ENCODE measurements around the gene PDZRN3. TPM values are rescaled to one million over a fixed set of nuclear protein-coding genes. Genes with fewer than 3 reads are reported as not detected.

PDZRN3 gene
- total RNA-seq, 1 donor from 2014 or later, result 75.9 TPM

DNA sequence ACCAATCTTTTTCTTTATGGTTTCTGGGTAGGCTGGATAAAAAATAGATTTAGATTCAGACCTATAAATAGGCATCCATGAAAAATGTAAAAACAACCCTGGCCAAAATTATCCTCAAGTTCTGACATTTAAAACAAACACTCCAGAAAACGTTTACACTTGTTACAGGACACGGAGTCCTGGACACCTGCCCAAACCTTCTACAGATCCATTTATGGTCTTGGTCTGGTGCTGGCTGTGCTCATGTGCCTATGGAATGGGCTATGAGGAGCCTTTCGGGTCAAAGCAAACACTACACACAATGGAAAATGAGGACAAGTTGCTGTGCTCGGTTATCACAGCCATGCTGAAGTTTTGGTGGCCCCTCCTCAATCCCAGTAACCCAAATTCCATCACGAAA is 108.1 kb downstream of the PDZRN3 start:
- no peak for DNase-seq (ENCODE audit: extremely low spot score in 2 of 2)
- H3K4me1 ChIP-seq, result peaks cover 66% of the 10 kb centered on the region
- TF ChIP-seq POLR2A (IDR thresholded peaks at IDR 0.05) (no peak), CTCF (IDR thresholded peaks at IDR 0.05) (no peak), POLR2AphosphoS5 (IDR thresholded peaks at IDR 0.05; ENCODE audit: insufficient read depth in 1 of 2, low read depth in 1 of 2) (peak in 1 of 2 donors; percentile 62)
- H3K27ac ChIP-seq, result peak overlapping the region; percentile 49
- H3K4me3 ChIP-seq, result no peak overlapping the region
- no peaks in the 10 kb centered on the region for H3K36me3 ChIP-seq
- H3K9me3 ChIP-seq, result no peaks in the 10 kb centered on the region
- no peaks in the 10 kb centered on the region for H3K27me3 ChIP-seq
- intact Hi-C loops (cut with DNase I), result loop anchor here (10.0 kb wide), 1 partner anchor 108 kb away; the partner anchor contains the start of gene PDZRN3

DNA sequence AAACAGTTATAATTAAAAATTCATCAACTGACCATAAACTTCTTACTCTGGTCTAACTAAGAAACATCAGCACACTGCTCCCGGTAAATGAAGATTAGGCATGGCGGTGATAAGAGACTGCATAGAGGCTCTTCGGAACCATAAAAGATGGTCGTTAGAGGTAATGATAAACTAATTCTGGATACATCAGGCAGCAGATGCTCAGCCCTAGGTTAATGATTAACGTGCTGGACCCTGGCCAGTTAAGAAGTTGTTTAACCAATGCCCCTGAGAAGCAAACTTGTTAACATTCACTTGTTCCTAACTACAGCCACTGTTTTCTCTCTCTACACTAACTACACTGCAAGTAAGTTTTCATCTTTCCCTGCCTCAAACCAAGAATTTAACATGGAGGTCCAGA is 111.5 kb downstream of the PDZRN3 start:
- intact Hi-C loops (cut with DNase I), result loop anchor here (10.0 kb wide), 1 partner anchor 112 kb away; the partner anchor contains the start of gene PDZRN3

DNA sequence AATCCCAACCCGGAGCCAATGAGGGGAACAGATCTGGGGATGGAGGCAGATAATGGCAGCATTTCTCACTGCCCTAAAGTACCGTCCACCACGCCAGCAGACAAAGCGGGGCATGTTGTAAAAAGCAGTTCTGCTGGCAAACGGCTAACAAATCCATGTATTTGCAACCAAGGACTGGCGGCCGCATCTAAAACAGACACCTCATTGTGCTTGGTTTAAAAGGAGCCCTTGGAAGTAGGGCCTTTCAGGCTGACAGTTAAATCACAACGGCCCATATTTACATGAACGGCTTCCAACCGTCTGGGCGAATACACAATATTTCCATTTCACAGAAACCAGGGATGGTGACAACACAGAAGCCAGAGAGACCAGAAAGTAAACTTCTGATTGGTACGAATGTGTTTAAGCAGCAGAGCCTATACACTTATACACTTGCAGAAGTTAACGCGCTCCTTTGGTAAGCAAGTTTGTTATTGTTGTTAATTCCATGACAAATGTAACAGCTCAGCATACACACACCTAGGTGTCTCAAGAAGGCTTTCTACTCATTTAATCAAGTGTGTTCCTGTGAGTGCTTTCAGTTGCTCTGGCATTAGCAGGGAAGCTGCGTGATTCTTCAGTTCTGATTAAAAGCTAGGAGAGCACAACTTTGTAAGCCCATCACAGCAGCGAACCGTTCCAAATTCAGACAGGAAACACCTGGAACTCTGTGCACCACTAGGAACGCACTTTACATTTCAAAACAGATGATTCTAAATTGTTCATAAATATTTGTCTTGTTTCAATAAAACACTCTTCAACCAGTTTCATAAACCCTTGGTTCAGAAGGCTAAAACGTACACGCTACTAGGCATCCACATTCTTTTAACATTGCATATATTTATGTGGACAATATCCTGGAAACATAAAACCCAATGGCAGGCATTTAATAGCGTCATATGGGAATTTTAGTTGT is 112.9 kb downstream of the PDZRN3 start:
- no peak for DNase-seq (ENCODE audit: extremely low spot score in 2 of 2)
- Histone ChIP-seq H3K27ac (peak overlapping the region; percentile 70), H3K27me3 (no peaks in the 10 kb centered on the region), H3K9me3 (no peaks in the 10 kb centered on the region), H3K4me3 (no peak overlapping the region), H3K4me1 (peaks cover 59% of the 10 kb centered on the region), H3K36me3 (no peaks in the 10 kb centered on the region)
- no peak for TF ChIP-seq CTCF (IDR thresholded peaks at IDR 0.05)
- TF ChIP-seq POLR2AphosphoS5 (IDR thresholded peaks at IDR 0.05; ENCODE audit: insufficient read depth in 1 of 2, low read depth in 1 of 2), result no peak
- no peak for TF ChIP-seq POLR2A (IDR thresholded peaks at IDR 0.05)
- intact Hi-C loops (cut with DNase I), result loop anchor here (10.0 kb wide), 1 partner anchor 113 kb away; the partner anchor contains the start of gene PDZRN3

More for the DNA sequence above, 111.5 kb downstream of the PDZRN3 start:
- H3K27ac ChIP-seq, result no peak overlapping the region
- no peak overlapping the region for H3K4me3 ChIP-seq
- TF ChIP-seq CTCF (IDR thresholded peaks at IDR 0.05) (no peak), POLR2AphosphoS5 (IDR thresholded peaks at IDR 0.05; ENCODE audit: insufficient read depth in 1 of 2, low read depth in 1 of 2) (no peak), POLR2A (IDR thresholded peaks at IDR 0.05) (no peak)
- H3K36me3 ChIP-seq, result no peaks in the 10 kb centered on the region
- DNase-seq (ENCODE audit: extremely low spot score in 2 of 2), result no peak
- H3K27me3 ChIP-seq, result no peaks in the 10 kb centered on the region
- peaks cover 66% of the 10 kb centered on the region for H3K4me1 ChIP-seq
- no peaks in the 10 kb centered on the region for H3K9me3 ChIP-seq

- Histone ChIP-seq H3K4me3 (no peak overlapping the region), H3K9me3 (no peaks in the 10 kb centered on the region), H3K36me3 (no peaks in the 10 kb centered on the region), H3K4me1 (peaks cover 50% of the 10 kb centered on the region), H3K27me3 (no peaks in the 10 kb centered on the region), H3K27ac (peak overlapping the region; percentile 70)
- no peak for TF ChIP-seq POLR2AphosphoS5 (IDR thresholded peaks at IDR 0.05; ENCODE audit: insufficient read depth in 1 of 2, low read depth in 1 of 2)
- no peak for TF ChIP-seq POLR2A (IDR thresholded peaks at IDR 0.05)
- no peak for TF ChIP-seq CTCF (IDR thresholded peaks at IDR 0.05)
- intact Hi-C loops (cut with DNase I), result loop anchor here (10.0 kb wide), 1 partner anchor 114 kb away; the partner anchor contains the start of gene PDZRN3
- DNase-seq (ENCODE audit: extremely low spot score in 2 of 2), result no peak
Observed at GRCh38 chr3:73510784-73511183, 114.0 kb downstream of the PDZRN3 start.
